Fibroblast of peridontal ligament (primary cell): ENCODE data around the gene WDR1.
"Not testable (repeated sequence)": the region's sequence is repeated elsewhere in the genome, so short reads cannot be mapped to it uniquely, and the experiment has no call there.

Experiments used
- DNase-seq: peaks from one replicate; pipeline ENCODE4 v3.0.0-alpha.2; 2010; ENCODE audit errors: extremely low read depth

Gene WDR1

GRCh38 chr4:10131202-10131601, 14.6 kb upstream of the WDR1 start:
- DNase-seq: no peak

GRCh38 chr4:10130178-10130888, 13.7 kb upstream of the WDR1 start:
- DNase-seq: no peak

GRCh38 chr4:10129196-10130177, 12.9 kb upstream of the WDR1 start:
- no peak for DNase-seq

- DNase-seq: no peak
Measured at GRCh38 chr4:10128761-10129160, 12.2 kb upstream of the WDR1 start.

GRCh38 chr4:10127531-10127930, 10.9 kb upstream of the WDR1 start:
- DNase-seq: not testable (repeated sequence)

- no peak for DNase-seq
Measured at GRCh38 chr4:10124167-10124930, 7.8 kb upstream of the WDR1 start.

GRCh38 chr4:10123227-10124101, 6.9 kb upstream of the WDR1 start:
- DNase-seq: no peak

GRCh38 chr4:10122236-10122932, 5.8 kb upstream of the WDR1 start:
- DNase-seq: no peak

- DNase-seq: no peak
Measured at GRCh38 chr4:10121568-10122208, 5.1 kb upstream of the WDR1 start.

GRCh38 chr4:10120943-10121567, 4.5 kb upstream of the WDR1 start:
- DNase-seq: no peak

GRCh38 chr4:10119773-10120172, 3.2 kb upstream of the WDR1 start:
- no peak for DNase-seq

- no peak for DNase-seq
Measured at GRCh38 chr4:10119278-10119677, 2.7 kb upstream of the WDR1 start.

GRCh38 chr4:10118048-10119004, 1.7 kb upstream of the WDR1 start:
- DNase-seq: no peak

- peak; percentile 58 for DNase-seq
Measured at GRCh38 chr4:10117359-10118047, 904 bp upstream of the WDR1 start.

- DNase-seq: no peak
Measured at GRCh38 chr4:10115797-10116568, 616 bp downstream of the WDR1 start.

- peak; percentile 66 for DNase-seq
Measured at GRCh38 chr4:10115271-10115796, 1.3 kb downstream of the WDR1 start.

GRCh38 chr4:10114607-10115006, 2.0 kb downstream of the WDR1 start:
- DNase-seq: no peak
